RWPE2 (cell line): ENCODE data around the gene ECE1.

Experiments
- ATAC-seq: fragments of 200-7000 bp; cut with Tn5 transposase; 3 replicates; pipeline ENCODE4 v1.9.1; 2021; ENCODE audit warnings: low read depth
- DNase-seq: peaks from one replicate; pipeline ENCODE4 v3.0.0-alpha.2; 2020; ENCODE audit warnings: low spot score
- H3K27ac ChIP-seq: fragments of 450-650 bp; 2 replicates; pipeline ENCODE4 v1.5.1; 2017; ENCODE audit warnings: mild to moderate bottlenecking; ENCODE audit not compliant: poor library complexity, severe bottlenecking
- H3K27me3 ChIP-seq: fragments of 250-450 bp; sonication (Bioruptor Pico); 2 replicates; pipeline ENCODE4 v1.5.1; 2021; ENCODE audit warnings: mild to moderate bottlenecking, moderate library complexity; ENCODE audit not compliant: insufficient read depth, poor library complexity, severe bottlenecking
- H3K36me3 ChIP-seq: fragments of 250-450 bp; sonication (Bioruptor Pico); 2 replicates; pipeline ENCODE4 v1.5.1; 2020; ENCODE audit warnings: low read depth, mild to moderate bottlenecking, moderate library complexity
- H3K4me1 ChIP-seq: fragments of 250-450 bp; sonication (Bioruptor Pico); 2 replicates; pipeline ENCODE4 v1.5.1; 2021; ENCODE audit warnings: mild to moderate bottlenecking, moderate library complexity; ENCODE audit not compliant: insufficient read depth, poor library complexity, severe bottlenecking
- H3K4me3 ChIP-seq: fragments of 250-450 bp; sonication (Bioruptor Pico); 2 replicates; pipeline ENCODE4 v1.5.1; 2021; ENCODE audit warnings: mild to moderate bottlenecking, moderate library complexity; ENCODE audit not compliant: severe bottlenecking
- H3K9me3 ChIP-seq: fragments of 250-450 bp; sonication (Bioruptor Pico); 2 replicates; pipeline ENCODE4 v1.5.1; 2021; ENCODE audit warnings: mild to moderate bottlenecking, moderate library complexity; ENCODE audit not compliant: severe bottlenecking
- CTCF ChIP-seq: fragments of 450-650 bp; IDR thresholded peaks from one replicate; pipeline ENCODE4 v1.5.1; 2017; ENCODE audit warnings: mild to moderate bottlenecking, moderate library complexity; ENCODE audit not compliant: poor library complexity, severe bottlenecking

The ECE1 gene

GRCh38 chr1:21292984-21293536, 2.8 kb upstream of the ECE1 start:
- no peak overlapping the region for H3K4me3 ChIP-seq
- H3K27ac ChIP-seq, result no peak overlapping the region
- H3K36me3 ChIP-seq, result no peaks in the 10 kb centered on the region
- H3K27me3 ChIP-seq, result no peaks in the 10 kb centered on the region
- H3K9me3 ChIP-seq, result no peaks in the 10 kb centered on the region
- H3K4me1 ChIP-seq, result peaks cover 14% of the 10 kb centered on the region
- DNase-seq, result no peak
- no peak for TF ChIP-seq CTCF
- ATAC-seq, result no peak

GRCh38 chr1:21292503-21292983, 2.3 kb upstream of the ECE1 start:
- Histone ChIP-seq H3K9me3 (no peaks in the 10 kb centered on the region), H3K36me3 (no peaks in the 10 kb centered on the region), H3K4me3 (no peak overlapping the region), H3K27me3 (no peaks in the 10 kb centered on the region), H3K4me1 (peaks cover 14% of the 10 kb centered on the region), H3K27ac (no peak overlapping the region)
- TF ChIP-seq CTCF, result no peak
- ATAC-seq, result no peak
- no peak for DNase-seq

DNA sequence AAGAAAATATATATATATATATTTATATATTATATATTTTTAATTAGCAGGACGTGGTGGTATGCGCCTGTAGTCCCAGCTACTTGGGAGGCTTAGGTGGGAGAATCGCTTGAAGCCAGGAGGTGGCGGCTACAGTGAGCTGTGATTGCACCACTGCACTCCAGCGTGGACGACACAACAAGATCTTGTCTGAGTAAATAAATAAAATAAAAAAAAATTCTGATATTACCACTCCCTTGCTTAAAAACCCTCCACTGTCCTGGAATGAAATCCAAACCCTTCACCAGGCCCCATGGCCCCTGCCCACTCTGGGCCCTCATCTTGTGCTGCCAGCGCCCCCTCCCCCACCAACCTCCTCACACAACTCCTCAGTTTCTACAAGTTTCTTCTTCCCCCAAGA, 1.7 kb upstream of the ECE1 start:
- Histone ChIP-seq H3K4me3 (no peak overlapping the region), H3K4me1 (peaks cover 14% of the 10 kb centered on the region), H3K27me3 (no peaks in the 10 kb centered on the region), H3K9me3 (no peaks in the 10 kb centered on the region), H3K36me3 (no peaks in the 10 kb centered on the region), H3K27ac (no peak overlapping the region)
- DNase-seq (no peak), ATAC-seq (no peak)
- TF ChIP-seq CTCF, result no peak

DNA sequence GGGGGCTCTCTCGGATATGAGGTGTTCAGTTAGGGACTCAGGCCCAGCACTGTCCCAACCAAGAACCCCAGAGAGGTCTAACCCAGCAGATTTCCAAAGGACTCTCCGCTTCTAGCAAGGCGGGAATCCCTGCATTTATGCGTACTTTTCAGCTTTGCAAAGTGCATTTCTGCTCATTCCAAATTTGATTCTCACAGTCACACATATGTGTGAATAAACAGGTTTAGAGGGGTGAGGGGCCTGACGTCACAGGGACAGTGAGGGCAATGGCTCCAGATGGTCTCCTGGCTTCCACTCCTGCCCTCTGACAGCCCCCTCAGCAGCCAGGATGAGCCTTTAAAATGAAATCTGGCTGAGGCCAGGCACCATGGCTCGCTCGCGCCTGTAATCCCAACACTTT, 921 bp upstream of the ECE1 start:
- no peak overlapping the region for H3K27ac ChIP-seq
- no peaks in the 10 kb centered on the region for H3K36me3 ChIP-seq
- TF ChIP-seq CTCF, result no peak
- H3K4me3 ChIP-seq, result peak overlapping the region; percentile 66
- no peaks in the 10 kb centered on the region for H3K27me3 ChIP-seq
- H3K9me3 ChIP-seq, result no peaks in the 10 kb centered on the region
- no peak for DNase-seq
- no peak for ATAC-seq
- peaks cover 14% of the 10 kb centered on the region for H3K4me1 ChIP-seq

DNA sequence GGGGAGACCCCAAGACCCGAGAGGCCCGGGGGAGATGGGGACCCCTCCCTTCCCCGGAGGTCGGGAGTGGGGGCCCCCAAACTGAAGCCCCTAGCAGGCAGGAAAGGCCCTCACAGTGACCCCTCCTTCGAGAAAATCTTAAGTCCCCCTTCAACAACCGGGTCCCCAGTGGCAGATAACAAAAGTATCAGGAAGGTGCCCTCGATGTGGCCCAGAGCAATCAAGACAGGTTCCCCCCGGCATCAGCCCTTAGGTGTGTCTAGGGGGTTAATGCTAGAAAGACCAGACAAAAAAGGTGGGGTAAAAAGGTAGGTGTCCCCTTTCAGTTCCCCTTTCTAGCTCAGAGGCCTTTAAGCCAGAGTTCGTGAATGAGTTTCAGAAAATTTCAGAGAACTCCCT, 282 bp upstream of the ECE1 start:
- ATAC-seq (no peak; the same call in 2 of the 3 replicates), DNase-seq (no peak)
- Histone ChIP-seq H3K27me3 (no peaks in the 10 kb centered on the region), H3K9me3 (no peaks in the 10 kb centered on the region), H3K36me3 (no peaks in the 10 kb centered on the region), H3K4me1 (peaks cover 14% of the 10 kb centered on the region), H3K4me3 (peak overlapping the region; percentile 66), H3K27ac (peak overlapping the region; percentile 39)
- no peak for TF ChIP-seq CTCF
